H1 (cell line): Measurements from ENCODE around the gene NHSL2. TPM values are rescaled to one million over a fixed set of nuclear protein-coding genes. Genes with fewer than 3 reads are reported as not detected.

Experiments used
- CTCF ChIA-PET: fragments of 300-600 bp; sonication (Branson Sonifier 250); formaldehyde crosslinking; loops from one replicate; lab custom pipeline; 2021; ENCODE audit not compliant: partially characterized antibody; lab: Charles Lee
- POLR2A ChIA-PET: fragments of 300-600 bp; sonication (Branson Sonifier 250); formaldehyde crosslinking; loops from one replicate; lab custom pipeline; 2021; ENCODE audit warnings: inconsistent platforms; ENCODE audit not compliant: partially characterized antibody; lab: Charles Lee
- DNase-seq, 2 experiments: peaks; one replicate each; pipeline versions ENCODE4 v3.0.0 to v3.0.0-alpha.2; 2010 to 2022; ENCODE audit warnings: low spot score in 2 of 2, low read depth in 1 of 2, mixed read lengths in 1 of 2
- FAIRE-seq: peaks from 2 replicates; lab custom pipeline; 2011; peaks lifted over from hg19 to GRCh38; lab: Jason Lieb, UNC
- H2AFZ ChIP-seq: 2 replicates; pipeline ENCODE4 v1.8.1; 2012; ENCODE audit warnings: low read length, inconsistent platforms
- H2AK5ac ChIP-seq: 2 replicates; pipeline ENCODE4 v1.6.1; 2013; ENCODE audit warnings: low read depth, low read length
- H2BK120ac ChIP-seq: replicated peaks from 2 replicates; pipeline ENCODE3; 2013; ENCODE audit warnings: low read depth, low read length, inconsistent platforms
- H2BK12ac ChIP-seq: 2 replicates; pipeline ENCODE4 v1.6.1; 2013; ENCODE audit warnings: low read depth, low read length
- H2BK15ac ChIP-seq: 2 replicates; pipeline ENCODE4 v1.6.1; 2013; ENCODE audit warnings: low read length
- H2BK20ac ChIP-seq: 2 replicates; pipeline ENCODE4 v1.6.1; 2013; ENCODE audit warnings: low read length
- H2BK5ac ChIP-seq: 2 replicates; pipeline ENCODE4 v1.6.1; 2013; ENCODE audit warnings: low read depth, low read length
- H3K14ac ChIP-seq: 2 replicates; pipeline ENCODE4 v1.6.1; 2013; ENCODE audit warnings: inconsistent platforms; ENCODE audit not compliant: insufficient read length
- H3K18ac ChIP-seq: 2 replicates; pipeline ENCODE4 v1.6.1; 2013; ENCODE audit warnings: low read length; ENCODE audit errors: extremely low read depth
- H3K23ac ChIP-seq: 2 replicates; pipeline ENCODE4 v1.6.1; 2013; ENCODE audit warnings: inconsistent platforms; ENCODE audit not compliant: insufficient read length
- H3K23me2 ChIP-seq: 2 replicates; pipeline ENCODE4 v1.6.1; 2013; ENCODE audit warnings: low read depth, low read length
- H3K27ac ChIP-seq: 2 replicates; pipeline ENCODE4 v1.6.1; 2011; ENCODE audit warnings: low read depth, low read length, inconsistent platforms
- H3K27me3 ChIP-seq, 4 experiments: replicated peaks in 1 of 4; 1 replicate in 1 of 4; 2 replicates in 3 of 4; pipeline versions ENCODE4 v1.6.1 to v1.8.1; 2011 to 2013; ENCODE audit warnings: low read length in 3 of 4, mild to moderate bottlenecking in 3 of 4, inconsistent platforms in 2 of 4, mixed read lengths in 2 of 4, moderate library complexity in 1 of 4; ENCODE audit not compliant: control insufficient read depth in 3 of 4, insufficient read depth in 3 of 4; ENCODE audit errors: extremely low read depth in 1 of 4
- H3K36me3 ChIP-seq, 4 experiments: 2 replicates each; pipeline versions ENCODE4 v1.6.1 to v1.8.1; 2011 to 2013; ENCODE audit warnings: mild to moderate bottlenecking in 4 of 4, low read length in 3 of 4, moderate library complexity in 2 of 4, control low read depth in 1 of 4, inconsistent platforms in 1 of 4; ENCODE audit not compliant: insufficient read depth in 4 of 4, control insufficient read depth in 2 of 4
- H3K4ac ChIP-seq: replicated peaks from 2 replicates; pipeline ENCODE3; 2013; ENCODE audit warnings: low read length, low read depth, mixed read lengths, inconsistent platforms; ENCODE audit not compliant: insufficient read length
- H3K4me1 ChIP-seq, 4 experiments: replicated peaks in 1 of 4; 1 replicate in 1 of 4; 2 replicates in 3 of 4; pipeline versions ENCODE4 v1.6.1 to v1.8.1; 2011 to 2013; ENCODE audit warnings: low read length in 3 of 4, inconsistent platforms in 2 of 4, mixed read lengths in 1 of 4; ENCODE audit not compliant: insufficient read depth in 4 of 4, control insufficient read depth in 3 of 4
- H3K4me2 ChIP-seq, 2 experiments: 2 replicates each; pipeline versions ENCODE4 v1.6.1 to v1.8.1; 2011 to 2013; ENCODE audit warnings: low read depth in 2 of 2, low read length in 2 of 2, control low read depth in 1 of 2, inconsistent platforms in 1 of 2, mild to moderate bottlenecking in 1 of 2; ENCODE audit not compliant: insufficient read depth in 1 of 2
- H3K4me3 ChIP-seq, 4 experiments: fragments of 200-600, 300-600 bp in 1 of 4; sonication (generic), shearing (Covaris generic), sonication (Bioruptor Twin) in 1 of 4; 2 replicates each; pipeline versions ENCODE4 v1.5.1 to v1.8.1; 2011 to 2016; ENCODE audit warnings: low read length in 4 of 4, low read depth in 3 of 4, control low read depth in 2 of 4, inconsistent platforms in 2 of 4, mild to moderate bottlenecking in 2 of 4, mixed read lengths in 1 of 4, moderate library complexity in 1 of 4; ENCODE audit not compliant: insufficient read depth in 2 of 4; ENCODE audit errors: extremely low read depth in 1 of 4
- H3K56ac ChIP-seq: replicated peaks from 2 replicates; pipeline ENCODE3; 2013; ENCODE audit warnings: low read depth, mild to moderate bottlenecking, mixed read lengths, low read length, inconsistent platforms; ENCODE audit not compliant: insufficient read length
- H3K79me1 ChIP-seq: 2 replicates; pipeline ENCODE4 v1.6.1; 2013; ENCODE audit warnings: low read depth, low read length, control low read depth
- H3K79me2 ChIP-seq, 2 experiments: 2 replicates each; pipeline versions ENCODE4 v1.6.1 to v1.8.1; 2012 to 2013; ENCODE audit warnings: low read length in 2 of 2, mild to moderate bottlenecking in 2 of 2, inconsistent platforms in 1 of 2; ENCODE audit not compliant: insufficient read depth in 2 of 2, control insufficient read depth in 1 of 2
- H3K9ac ChIP-seq, 4 experiments: replicated peaks in 1 of 4; 1 replicate in 1 of 4; 2 replicates in 3 of 4; pipeline versions ENCODE4 v1.6.1 to v1.8.1; 2011 to 2013; ENCODE audit warnings: low read depth in 3 of 4, low read length in 3 of 4, control low read depth in 2 of 4, mild to moderate bottlenecking in 2 of 4, moderate library complexity in 2 of 4, inconsistent platforms in 1 of 4; ENCODE audit errors: extremely low read depth in 1 of 4
- H3K9me3 ChIP-seq, 2 experiments: 2 replicates each; pipeline versions ENCODE4 v1.6.1 to v1.8.1; 2012 to 2013; ENCODE audit warnings: mild to moderate bottlenecking in 2 of 2, moderate library complexity in 2 of 2, control low read depth in 1 of 2, inconsistent platforms in 1 of 2, low read depth in 1 of 2, low read length in 1 of 2, mixed read lengths in 1 of 2; ENCODE audit not compliant: insufficient read depth in 2 of 2
- H4K20me1 ChIP-seq, 2 experiments: replicated peaks in 1 of 2; 2 replicates each; pipeline versions ENCODE3 to v1.8.1; 2011 to 2013; ENCODE audit warnings: inconsistent platforms in 2 of 2, low read length in 2 of 2, mild to moderate bottlenecking in 1 of 2; ENCODE audit not compliant: insufficient read depth in 2 of 2, control insufficient read depth in 1 of 2
- H4K5ac ChIP-seq: 2 replicates; pipeline ENCODE4 v1.6.1; 2013; ENCODE audit warnings: low read length, low read depth, mixed read lengths, inconsistent platforms; ENCODE audit not compliant: insufficient read length
- H4K8ac ChIP-seq: 2 replicates; pipeline ENCODE4 v1.8.0; 2013; ENCODE audit warnings: mild to moderate bottlenecking, moderate library complexity, low read length, inconsistent platforms; ENCODE audit not compliant: insufficient read depth; ENCODE audit errors: extremely low read depth
- H4K91ac ChIP-seq: replicated peaks from 2 replicates; pipeline ENCODE3; 2013; ENCODE audit warnings: low read length, mixed read lengths, inconsistent platforms; ENCODE audit not compliant: insufficient read length
- TEAD4 ChIP-seq: IDR thresholded peaks from 2 replicates; pipeline ENCODE4 v1.6.1; 2012; ENCODE audit warnings: low read depth, low read length, inconsistent platforms, mixed read lengths
- WGBS, 2 experiments: shearing (Covaris generic) in 1 of 2; methylation state at CpG; one replicate each; pipeline versions ENCODE4 v1.1.6 to v1.1.7; 2013 to 2015; ENCODE audit warnings: low lambda C conversion rate in 2 of 2, mixed read lengths in 2 of 2, inconsistent platforms in 1 of 2, low coverage in 1 of 2, missing lambda C conversion rate in 1 of 2; ENCODE audit not compliant: insufficient replicate concordance in 2 of 2, insufficient coverage in 1 of 2, insufficient read length in 1 of 2; ENCODE audit errors: extremely low coverage in 1 of 2, missing lambda C conversion rate in 1 of 2; 5-methylcytosine and 5-hydroxymethylcytosine counted together
- polyA plus RNA-seq, 7 experiments: library from polyadenylated mRNA; depleted of rRNA in 3 of 7; stranded (reverse) in 5 of 7; unstranded in 2 of 7; fragments of >200 nt in 5 of 7; fragments of 200-250 nt in 2 of 7; gene quantifications; 1 replicate in 5 of 7; 2 replicates in 1 of 7; 4 replicates in 1 of 7; pipeline versions ENCODE4 v1.2.1 to v1.2.3, GENCODE V29; 2011 to 2013; ENCODE audit warnings: missing spikeins in 2 of 7, mixed read lengths in 2 of 7
- total RNA-seq: library from RNA; stranded (reverse); fragmentation: NEBNext Ultra II Directional; extraction: Animal tissue kit (Norgen Biotek cat#: 25700); gene quantifications from 2 replicates; pipeline ENCODE4 v1.2.1, GENCODE V29; 2021

NHSL2 gene
- total and polyA plus RNA-seq, 2 of the 8 experiments (the other 6 are each of a cell fraction or from before 2014, with no cell fraction given) = 3.7 to 7.2 TPM

DNA sequence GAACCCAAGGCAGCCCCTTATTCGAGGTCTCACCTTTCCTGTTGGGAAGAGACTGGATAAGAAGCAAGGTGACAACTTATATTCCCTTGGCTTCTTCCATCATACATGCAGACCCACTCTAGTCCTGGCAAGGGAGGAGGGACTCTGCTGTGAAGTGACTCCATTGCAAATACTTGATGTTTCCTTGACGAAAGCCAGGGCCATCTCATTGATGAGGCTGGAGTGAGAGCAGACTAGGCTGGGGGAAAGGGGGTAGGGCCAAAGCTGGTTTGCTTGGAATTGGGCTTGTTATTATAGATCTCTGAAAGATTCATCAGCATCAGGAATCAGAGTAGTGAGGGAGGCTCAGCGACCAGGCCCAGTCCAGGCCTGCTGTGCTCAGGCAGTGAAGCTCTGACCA, 2.3 kb upstream of the NHSL2 start:
- H4K5ac ChIP-seq = no peak overlapping the region
- ChIA-PET POLR2A (no interaction called here), CTCF (interaction anchor here (0.8 to 0.9 kb wide), 2 partner anchors 38 to 97 kb away, joined by 3 to 4 read pairs; no protein-coding TSS in a partner anchor)
- H2BK15ac ChIP-seq = no peak overlapping the region
- no peak overlapping the region for H3K56ac ChIP-seq
- WGBS, 2 experiments = 69% methylated on average over 2 of the region's 3 CpGs; no CpG with 5 or more reads in 1 of the 2 experiments
- FAIRE-seq (no peak), DNase-seq (no peak)
- H4K91ac ChIP-seq = no peak overlapping the region
- no peak overlapping the region for H3K23ac ChIP-seq
- H3K4me2 ChIP-seq = no peak overlapping the region
- no peak overlapping the region for H2BK5ac ChIP-seq
- H3K9me3 ChIP-seq = no peaks in the 10 kb centered on the region
- H3K4ac ChIP-seq = no peak overlapping the region
- no peak overlapping the region for H2BK20ac ChIP-seq
- H3K18ac ChIP-seq = no peak overlapping the region
- no peak overlapping the region for H3K9ac ChIP-seq
- H3K27ac ChIP-seq = no peak overlapping the region
- H3K4me3 ChIP-seq = no peak overlapping the region
- H2BK12ac ChIP-seq = no peak overlapping the region
- H3K36me3 ChIP-seq = no peaks in the 10 kb centered on the region
- H3K79me2 ChIP-seq = peaks cover 3 to 17% of the 10 kb centered on the region in 2 experiments; a peak in 3 of 4 replicates
- H3K79me1 ChIP-seq = no peaks in the 10 kb centered on the region
- H2AK5ac ChIP-seq = no peak overlapping the region
- peaks cover 0 to 4% (median 1%) of the 10 kb centered on the region in 4 experiments; a peak in 2 of 7 replicates for H3K4me1 ChIP-seq
- no peak for TF ChIP-seq TEAD4
- no peak overlapping the region for H2BK120ac ChIP-seq
- peaks cover 4% of the 10 kb centered on the region; the same call in 1 of the 2 replicates for H3K23me2 ChIP-seq
- no peaks in the 10 kb centered on the region for H4K20me1 ChIP-seq
- no peak overlapping the region for H2AFZ ChIP-seq
- no peak overlapping the region for H3K14ac ChIP-seq
- H3K27me3 ChIP-seq = no peaks in the 10 kb centered on the region
- no peak overlapping the region for H4K8ac ChIP-seq
